Astrocyte of the spinal cord (primary cell): ENCODE measurements around the gene TADA2B.

Experiments
- DNase-seq: peaks from one replicate; pipeline ENCODE4 v3.0.0; 2011; ENCODE audit warnings: low read depth, low spot score
- H3K4me3 ChIP-seq: 2 replicates; pipeline ENCODE4 v1.5.1; 2011; ENCODE audit warnings: low read depth, mild to moderate bottlenecking, low read length, moderate library complexity
- CTCF ChIP-seq: IDR thresholded peaks from 2 replicates; pipeline ENCODE4 v1.5.1; 2012; ENCODE audit warnings: low read depth, mild to moderate bottlenecking, low read length, inconsistent platforms
- in situ Hi-C: cut with HindIII; loops from 2 replicates; pipeline ENCODE4 v1.10.0; 2017; ENCODE audit warnings: low sequenced_read_pairs

TADA2B gene

GRCh38 chr4:7016086-7016485, 27.1 kb upstream of the TADA2B start:
- no peak for TF ChIP-seq CTCF
- in situ Hi-C loops: no loop called here
- no peak overlapping the region for H3K4me3 ChIP-seq
- no peak for DNase-seq

- no peak for DNase-seq
- TF ChIP-seq CTCF: no peak
- in situ Hi-C loops: no loop called here
- H3K4me3 ChIP-seq: no peak overlapping the region
These were observed 26.7 kb upstream of the TADA2B start for GRCh38 chr4:7016512-7016911.

DNA sequence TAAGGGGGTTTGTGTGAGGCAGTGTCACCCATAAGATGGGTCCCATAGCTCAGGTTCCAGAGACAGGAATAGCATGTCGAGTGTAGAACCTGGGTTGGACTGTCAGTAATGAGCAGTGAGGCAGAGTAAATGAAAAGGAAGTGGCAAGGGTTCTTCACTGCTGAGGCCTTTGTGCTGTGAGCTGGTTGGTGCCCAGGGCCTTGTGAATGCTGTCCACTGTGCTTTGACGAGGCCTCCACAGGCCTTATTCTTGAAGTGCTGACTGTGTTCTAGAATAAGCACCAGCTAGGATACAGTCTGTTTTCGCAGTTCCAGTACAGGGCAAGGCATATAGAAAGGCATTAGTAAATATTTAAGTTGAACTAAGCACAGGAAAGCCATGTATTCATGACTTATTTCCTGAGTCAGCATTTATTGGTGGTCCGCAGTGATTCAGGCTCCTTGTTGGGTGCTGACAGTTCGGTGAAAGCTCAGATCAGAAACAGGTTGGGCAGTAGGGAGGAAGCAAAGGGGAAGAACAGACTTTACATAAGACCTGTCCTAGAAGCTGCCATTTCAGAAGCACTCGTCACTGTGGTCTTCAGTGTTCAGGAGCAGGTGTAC, 25.6 kb upstream of the TADA2B start:
- H3K4me3 ChIP-seq: no peak overlapping the region
- no peak for TF ChIP-seq CTCF
- in situ Hi-C loops: no loop called here
- DNase-seq: no peak

DNA sequence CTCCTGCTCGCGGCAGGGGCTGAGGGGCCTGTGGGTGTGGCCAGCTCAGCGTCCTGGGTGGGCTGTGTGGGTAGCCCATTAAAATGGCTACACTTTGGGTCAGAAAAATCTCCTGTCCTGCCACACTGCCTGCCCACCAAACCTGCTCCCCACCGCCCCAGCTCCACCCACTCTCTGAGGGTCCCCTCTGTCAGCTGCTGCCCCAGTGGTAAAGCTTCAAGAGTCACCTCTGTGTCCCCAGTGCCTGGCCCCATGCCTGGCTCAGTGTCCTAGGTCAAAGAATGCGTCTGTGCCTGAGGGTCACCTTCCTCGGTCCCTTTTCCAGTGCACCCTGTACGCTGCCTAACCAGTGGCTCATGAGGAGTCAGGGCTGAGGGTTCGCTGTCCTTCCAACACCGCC, 24.9 kb upstream of the TADA2B start:
- in situ Hi-C loops: no loop called here
- no peak overlapping the region for H3K4me3 ChIP-seq
- no peak for TF ChIP-seq CTCF
- no peak for DNase-seq

- in situ Hi-C loops: no loop called here
- DNase-seq: no peak
- H3K4me3 ChIP-seq: no peak overlapping the region
- no peak for TF ChIP-seq CTCF
These were observed 23.8 kb upstream of the TADA2B start for GRCh38 chr4:7019367-7019766.

GRCh38 chr4:7020290-7020689, 22.9 kb upstream of the TADA2B start:
- DNase-seq: no peak
- no peak for TF ChIP-seq CTCF
- in situ Hi-C loops: no loop called here
- no peak overlapping the region for H3K4me3 ChIP-seq

DNA sequence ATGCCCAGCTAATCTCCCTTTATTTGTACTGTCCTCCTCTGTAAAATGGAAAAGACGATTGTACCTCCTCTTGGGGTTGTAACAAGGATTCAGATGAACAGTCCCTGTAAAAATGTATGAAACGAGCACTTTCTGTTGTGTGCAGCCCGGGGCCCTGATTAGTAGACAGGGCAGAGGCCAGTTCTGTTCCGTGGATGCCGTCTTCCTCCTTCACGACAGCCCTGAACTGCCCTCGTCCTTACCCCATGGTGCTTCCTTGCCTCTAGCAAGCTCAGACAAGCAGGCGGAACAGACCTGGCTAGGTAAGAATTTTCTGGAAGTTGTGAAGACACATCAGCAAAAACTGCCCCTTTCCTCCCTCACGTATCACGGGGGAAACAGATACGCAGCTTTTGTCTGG, 22.3 kb upstream of the TADA2B start:
- DNase-seq: no peak
- no peak overlapping the region for H3K4me3 ChIP-seq
- TF ChIP-seq CTCF: no peak
- in situ Hi-C loops: no loop called here
